ENCODE measurements around the gene CD79A.

- TF ChIP-seq, protein P1, sequence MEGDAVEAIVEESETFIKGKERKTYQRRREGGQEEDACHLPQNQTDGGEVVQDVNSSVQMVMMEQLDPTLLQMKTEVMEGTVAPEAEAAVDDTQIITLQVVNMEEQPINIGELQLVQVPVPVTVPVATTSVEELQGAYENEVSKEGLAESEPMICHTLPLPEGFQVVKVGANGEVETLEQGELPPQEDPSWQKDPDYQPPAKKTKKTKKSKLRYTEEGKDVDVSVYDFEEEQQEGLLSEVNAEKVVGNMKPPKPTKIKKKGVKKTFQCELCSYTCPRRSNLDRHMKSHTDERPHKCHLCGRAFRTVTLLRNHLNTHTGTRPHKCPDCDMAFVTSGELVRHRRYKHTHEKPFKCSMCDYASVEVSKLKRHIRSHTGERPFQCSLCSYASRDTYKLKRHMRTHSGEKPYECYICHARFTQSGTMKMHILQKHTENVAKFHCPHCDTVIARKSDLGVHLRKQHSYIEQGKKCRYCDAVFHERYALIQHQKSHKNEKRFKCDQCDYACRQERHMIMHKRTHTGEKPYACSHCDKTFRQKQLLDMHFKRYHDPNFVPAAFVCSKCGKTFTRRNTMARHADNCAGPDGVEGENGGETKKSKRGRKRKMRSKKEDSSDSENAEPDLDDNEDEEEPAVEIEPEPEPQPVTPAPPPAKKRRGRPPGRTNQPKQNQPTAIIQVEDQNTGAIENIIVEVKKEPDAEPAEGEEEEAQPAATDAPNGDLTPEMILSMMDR (IDR thresholded peaks at IDR 0.05): no peak
- TF ChIP-seq POLR2A (IDR thresholded peaks at IDR 0.05): no peak
Measured at GRCh38 chr19:41897181-41897580, 20.1 kb downstream of the CD79A start.

Data from thyroid gland (tissue), 4 donors.